Transverse colon (tissue), 3 donors: ENCODE measurements around the gene ACVR1B.

Source experiments
- CTCF ChIP-seq, 5 experiments: fragments of 200-600 bp in 3 of 5; fragments of 450-650 bp in 2 of 5; sonication (generic) in 3 of 5; IDR thresholded peaks; 1 replicate in 2 of 5; 2 replicates in 3 of 5; pipeline ENCODE4 v1.5.1; 2016 to 2017; ENCODE audit warnings: antibody characterized with exemption in 5 of 5, inconsistent platforms in 3 of 5, mild to moderate bottlenecking in 2 of 5, moderate library complexity in 1 of 5
- EP300 ChIP-seq: sonication (generic); formaldehyde crosslinking; IDR thresholded peaks from one replicate; pipeline ENCODE4 v1.6.1; 2017; ENCODE audit warnings: antibody characterized with exemption, low read depth
- POLR2A ChIP-seq: fragments of 450-650 bp; IDR thresholded peaks from one replicate; pipeline ENCODE4 v1.6.1; 2016; ENCODE audit warnings: antibody characterized with exemption, mild to moderate bottlenecking, moderate library complexity

- no peak for TF ChIP-seq POLR2A
- TF ChIP-seq CTCF (IDR thresholded peaks at IDR 0.05): no peak
- TF ChIP-seq EP300: no peak
Measured at GRCh38 chr12:51904951-51905470, 46.5 kb upstream of the ACVR1B start.
